Epithelial cell of esophagus (primary cell): ENCODE data around the gene RAP1B.

Experiments
- DNase-seq: peaks from one replicate; pipeline ENCODE4 v3.0.0; 2010; ENCODE audit warnings: low read depth
- H3K4me3 ChIP-seq: 2 replicates; pipeline ENCODE4 v1.5.1; 2011; ENCODE audit warnings: mild to moderate bottlenecking, low read length, control low read depth
- CTCF ChIP-seq: IDR thresholded peaks from 2 replicates; pipeline ENCODE4 v1.5.1; 2011; ENCODE audit warnings: low read depth, mild to moderate bottlenecking, low read length, control low read depth, inconsistent platforms; ENCODE audit not compliant: insufficient read depth; ENCODE audit errors: missing control alignments

The RAP1B gene

GRCh38 chr12:68639396-68639767, 28.7 kb downstream of the RAP1B start:
- no peak overlapping the region for H3K4me3 ChIP-seq
- no peak for TF ChIP-seq CTCF
- DNase-seq, result no peak

GRCh38 chr12:68641138-68641537, 30.4 kb downstream of the RAP1B start:
- TF ChIP-seq CTCF, result no peak
- DNase-seq, result no peak
- H3K4me3 ChIP-seq, result no peak overlapping the region

GRCh38 chr12:68646484-68646883, 35.8 kb downstream of the RAP1B start:
- no peak for TF ChIP-seq CTCF
- no peak for DNase-seq
- H3K4me3 ChIP-seq, result no peak overlapping the region

GRCh38 chr12:68647507-68647906, 36.8 kb downstream of the RAP1B start:
- no peak for TF ChIP-seq CTCF
- no peak for DNase-seq
- no peak overlapping the region for H3K4me3 ChIP-seq

- H3K4me3 ChIP-seq, result no peak overlapping the region
- no peak for TF ChIP-seq CTCF
- no peak for DNase-seq
Observed at GRCh38 chr12:68648179-68648578, 37.5 kb downstream of the RAP1B start.

GRCh38 chr12:68665016-68665569, 54.4 kb downstream of the RAP1B start:
- DNase-seq, result no peak
- TF ChIP-seq CTCF, result no peak
- no peak overlapping the region for H3K4me3 ChIP-seq

- DNase-seq, result no peak
- H3K4me3 ChIP-seq, result no peak overlapping the region
- no peak for TF ChIP-seq CTCF
Observed at GRCh38 chr12:68667291-68667690, 56.6 kb downstream of the RAP1B start.
